K562 (cell line): Measurements from ENCODE around the gene CCNT2. TPM values are rescaled to one million over a fixed set of nuclear protein-coding genes. Genes with fewer than 3 reads are reported as not detected.
A peak's percentile ranks its signal among the peaks of the same experiment; 100 is the strongest.

Source experiments
- E2F8 ChIP-seq: fragments of 450-650 bp; IDR thresholded peaks from 2 replicates; pipeline ENCODE4 v1.7.1; 2018; ENCODE audit warnings: mild to moderate bottlenecking, low read depth; ENCODE audit not compliant: partially characterized antibody
- FOXA1 ChIP-seq: fragments of 450-650 bp; IDR thresholded peaks from 2 replicates; pipeline ENCODE4 v1.6.1; 2016; ENCODE audit warnings: mild to moderate bottlenecking, borderline replicate concordance
- FOXP4 ChIP-seq: sonication (generic); formaldehyde crosslinking; IDR thresholded peaks from 2 replicates; pipeline ENCODE4 v1.8.0; 2022; ENCODE audit warnings: mild to moderate bottlenecking, missing genetic modification reagents, borderline replicate concordance
- HMG20B ChIP-seq: fragments of 250-450 bp; sonication (Bioruptor Pico); IDR thresholded peaks from 2 replicates; pipeline ENCODE4 v1.5.0; 2021; ENCODE audit warnings: mild to moderate bottlenecking
- ID3 ChIP-seq, 2 experiments: fragments of 250-450 bp in 1 of 2; fragments of 450-650 bp in 1 of 2; sonication (Bioruptor Pico) in 1 of 2; IDR thresholded peaks; 2 replicates each; pipeline versions ENCODE4 v1.6.1 to v1.8.0; 2016 to 2021; ENCODE audit warnings: mild to moderate bottlenecking in 2 of 2, moderate library complexity in 2 of 2, missing compliant biosample characterization in 1 of 2, missing genetic modification characterization in 1 of 2
- MBD2 ChIP-seq: sonication (generic); IDR thresholded peaks from 2 replicates; pipeline ENCODE4 v1.6.1; 2016; ENCODE audit warnings: low read depth, borderline replicate concordance
- MTA2 ChIP-seq: fragments of 450-650 bp; IDR thresholded peaks from 2 replicates; pipeline ENCODE4 v1.6.1; 2016; ENCODE audit warnings: low read depth
- NCOA2 ChIP-seq, 2 experiments: fragments of 450-650 bp; IDR thresholded peaks; 2 replicates each; pipeline ENCODE4 v1.6.1; 2018; ENCODE audit warnings: mild to moderate bottlenecking in 2 of 2, moderate library complexity in 1 of 2; ENCODE audit not compliant: partially characterized antibody in 2 of 2
- NKRF ChIP-seq: fragments of 450-650 bp; IDR thresholded peaks from 2 replicates; pipeline ENCODE4 v1.6.1; 2016; ENCODE audit warnings: borderline replicate concordance
- NR4A1 ChIP-seq, 2 experiments: fragments of 250-450 bp in 1 of 2; fragments of 450-650 bp in 1 of 2; sonication (Bioruptor Pico) in 1 of 2; IDR thresholded peaks; 2 replicates each; pipeline versions ENCODE4 v1.4.0 to v1.6.1; 2016 to 2020; ENCODE audit warnings: mild to moderate bottlenecking in 2 of 2, missing compliant biosample characterization in 1 of 2, missing genetic modification characterization in 1 of 2, moderate library complexity in 1 of 2
- PBX2 ChIP-seq, 2 experiments: IDR thresholded peaks in 1 of 2; conservative IDR thresholded peaks in 1 of 2; 2 replicates each; pipeline ENCODE4 v1.6.1; 2016; ENCODE audit warnings: low read depth in 2 of 2, mild to moderate bottlenecking in 1 of 2, missing compliant biosample characterization in 1 of 2, missing genetic modification characterization in 1 of 2, moderate library complexity in 1 of 2
- PPARD ChIP-seq: fragments of 250-450 bp; sonication (Bioruptor Pico); IDR thresholded peaks from 2 replicates; pipeline ENCODE4 v1.8.0; 2022; ENCODE audit warnings: inconsistent platforms, mild to moderate bottlenecking, moderate library complexity
- RFX7 ChIP-seq: fragments of 250-450 bp; sonication (Bioruptor Pico); IDR thresholded peaks from 2 replicates; pipeline ENCODE4 v1.5.1; 2021; ENCODE audit warnings: mild to moderate bottlenecking
- TAF1 ChIP-seq: IDR thresholded peaks from 2 replicates; pipeline ENCODE4 v1.6.1; 2011; ENCODE audit warnings: mild to moderate bottlenecking, low read length, moderate library complexity; ENCODE audit not compliant: insufficient read depth, control insufficient read depth, severe bottlenecking; ENCODE audit errors: extremely low read depth
- TAL1 ChIP-seq: fragments of 450-650 bp; IDR thresholded peaks from 2 replicates; pipeline ENCODE4 v1.6.1; 2016; ENCODE audit warnings: mild to moderate bottlenecking
- XRCC5 ChIP-seq: fragments of 200-400 bp; formaldehyde crosslinking; IDR thresholded peaks from 2 replicates; pipeline ENCODE4 v1.6.1; 2017; ENCODE audit warnings: low read depth, mild to moderate bottlenecking, low read length
- polyA plus RNA-seq, 8 experiments: library from polyadenylated mRNA; depleted of rRNA in 4 of 8; stranded (reverse) in 5 of 8; unstranded in 3 of 8; fragments of >200 nt; fragmentation: Nextera tagmentation in 2 of 8; fragmentation: Illumina TruSeq in 1 of 8; extraction: Ambion mirVana in 2 of 8; extraction: Trizol in 1 of 8; gene quantifications; 2 replicates each; pipeline versions ENCODE4 v1.2.1 to v1.2.3, GENCODE V29; 2011 to 2014; ENCODE audit warnings: inconsistent platforms in 1 of 8, missing spikeins in 1 of 8
- total RNA-seq, 7 experiments: library from RNA; depleted of rRNA in 6 of 7; stranded (reverse); fragments of >200 nt in 6 of 7; fragmentation: Illumina TruSeq in 2 of 7; extraction: Trizol in 2 of 7; gene quantifications; 2 replicates each; pipeline versions ENCODE4 v1.2.1 to v1.2.3, GENCODE V29; 2011 to 2021; ENCODE audit warnings: low replicate concordance in 1 of 7

CCNT2 gene
- total and polyA plus RNA-seq, 9 of the 15 experiments (the other 6 are each of a cell fraction or from before 2014, with no cell fraction given), result 12.6 to 30.0 (median 22.7) TPM

- TF ChIP-seq E2F8, result peak; percentile 18
- no peak for TF ChIP-seq NCOA2 (IDR thresholded peaks at IDR 0.05; ENCODE audit: partially characterized antibody in 2 of 2)
- TF ChIP-seq XRCC5, result no peak
- no peak for TF ChIP-seq ID3 (CRISPR knock-in tag; IDR thresholded peaks at IDR 0.05)
- TF ChIP-seq ID3 (tag; IDR thresholded peaks at IDR 0.05), result no peak; the same call in 1 of the 2 replicates
- TF ChIP-seq FOXP4 (CRISPR knock-in tag), result no peak
- no peak for TF ChIP-seq HMG20B (CRISPR knock-in tag)
- no peak for TF ChIP-seq RFX7 (CRISPR knock-in tag)
- TF ChIP-seq PBX2 (CRISPR knock-in tag; IDR thresholded peaks at IDR 0.05; ENCODE audit: low read depth), result no peak
- TF ChIP-seq PBX2 (tag; conservative IDR thresholded peaks at IDR 0.05; ENCODE audit: low read depth), result no peak
- TF ChIP-seq PPARD (CRISPR knock-in tag), result no peak
- no peak for TF ChIP-seq NR4A1 (CRISPR knock-in tag; IDR thresholded peaks at IDR 0.05)
- TF ChIP-seq NR4A1 (tag; IDR thresholded peaks at IDR 0.05), result no peak
- no peak for TF ChIP-seq MBD2
- TF ChIP-seq NKRF, result peak; percentile 59; the same call in 1 of the 2 replicates
- TF ChIP-seq FOXA1, result no peak
- peak; percentile 91 for TF ChIP-seq TAF1
- no peak for TF ChIP-seq MTA2
- TF ChIP-seq TAL1, result no peak
These were observed 615 bp upstream of the CCNT2 start (continued) for GRCh38 chr2:134917888-134918525.
